Hair follicular keratinocyte (primary cell): ENCODE data around the gene COIL. TPM values are rescaled to one million over a fixed set of nuclear protein-coding genes. Genes with fewer than 3 reads are reported as not detected.

Experiments
- total RNA-seq: library from RNA; depleted of rRNA; stranded (reverse); fragments of >200 nt; gene quantifications from 2 replicates; pipeline ENCODE4 v1.2.3, GENCODE V29; 2015

The COIL gene, protein sequence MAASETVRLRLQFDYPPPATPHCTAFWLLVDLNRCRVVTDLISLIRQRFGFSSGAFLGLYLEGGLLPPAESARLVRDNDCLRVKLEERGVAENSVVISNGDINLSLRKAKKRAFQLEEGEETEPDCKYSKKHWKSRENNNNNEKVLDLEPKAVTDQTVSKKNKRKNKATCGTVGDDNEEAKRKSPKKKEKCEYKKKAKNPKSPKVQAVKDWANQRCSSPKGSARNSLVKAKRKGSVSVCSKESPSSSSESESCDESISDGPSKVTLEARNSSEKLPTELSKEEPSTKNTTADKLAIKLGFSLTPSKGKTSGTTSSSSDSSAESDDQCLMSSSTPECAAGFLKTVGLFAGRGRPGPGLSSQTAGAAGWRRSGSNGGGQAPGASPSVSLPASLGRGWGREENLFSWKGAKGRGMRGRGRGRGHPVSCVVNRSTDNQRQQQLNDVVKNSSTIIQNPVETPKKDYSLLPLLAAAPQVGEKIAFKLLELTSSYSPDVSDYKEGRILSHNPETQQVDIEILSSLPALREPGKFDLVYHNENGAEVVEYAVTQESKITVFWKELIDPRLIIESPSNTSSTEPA
- total RNA-seq: 10.8 and 12.6 TPM in 2 replicates

DNA sequence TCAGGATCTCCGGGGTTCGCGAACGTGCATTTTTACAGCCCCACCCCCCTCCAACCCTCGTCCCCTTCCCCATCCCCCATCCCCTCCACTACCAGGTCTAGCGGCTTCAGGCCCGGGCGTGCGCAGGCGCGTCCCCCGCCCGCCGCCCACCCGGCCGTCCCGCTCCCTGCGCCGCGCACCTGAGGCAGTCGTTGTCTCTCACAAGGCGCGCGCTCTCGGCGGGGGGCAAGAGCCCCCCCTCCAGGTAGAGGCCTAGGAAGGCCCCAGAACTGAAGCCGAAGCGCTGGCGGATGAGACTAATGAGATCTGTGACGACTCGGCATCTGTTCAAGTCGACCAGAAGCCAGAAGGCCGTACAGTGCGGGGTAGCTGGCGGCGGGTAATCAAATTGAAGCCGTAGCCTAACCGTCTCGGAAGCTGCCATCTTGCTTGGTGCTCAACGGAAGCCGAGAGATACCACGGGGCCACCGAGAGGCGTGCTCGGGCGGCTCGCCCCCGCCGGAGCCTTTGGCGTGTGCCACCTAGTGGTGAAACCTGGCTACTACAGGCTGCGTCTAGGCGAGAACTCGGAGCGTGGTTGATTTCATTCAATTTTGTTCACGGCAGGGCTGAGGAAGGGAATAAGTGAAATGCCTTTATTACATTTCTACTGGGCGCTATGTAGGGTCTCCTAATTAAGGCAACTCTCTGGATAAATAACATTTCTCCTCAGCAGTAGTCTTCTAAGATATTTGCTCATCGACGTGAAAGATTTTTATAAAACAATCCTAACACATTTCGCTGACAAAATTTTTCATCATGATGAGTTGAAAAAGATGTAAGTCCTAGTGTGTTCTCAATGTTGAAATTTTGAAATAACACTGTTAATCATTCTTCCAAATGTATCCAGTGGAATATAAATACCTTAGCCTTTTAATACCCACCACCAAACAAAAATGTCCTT lies at the start of gene COIL:
TSS of gene COIL (minus strand) at position 455 of the 943 bp plus-strand sequence. CDS start at position 424, 31 bp downstream.

DNA sequence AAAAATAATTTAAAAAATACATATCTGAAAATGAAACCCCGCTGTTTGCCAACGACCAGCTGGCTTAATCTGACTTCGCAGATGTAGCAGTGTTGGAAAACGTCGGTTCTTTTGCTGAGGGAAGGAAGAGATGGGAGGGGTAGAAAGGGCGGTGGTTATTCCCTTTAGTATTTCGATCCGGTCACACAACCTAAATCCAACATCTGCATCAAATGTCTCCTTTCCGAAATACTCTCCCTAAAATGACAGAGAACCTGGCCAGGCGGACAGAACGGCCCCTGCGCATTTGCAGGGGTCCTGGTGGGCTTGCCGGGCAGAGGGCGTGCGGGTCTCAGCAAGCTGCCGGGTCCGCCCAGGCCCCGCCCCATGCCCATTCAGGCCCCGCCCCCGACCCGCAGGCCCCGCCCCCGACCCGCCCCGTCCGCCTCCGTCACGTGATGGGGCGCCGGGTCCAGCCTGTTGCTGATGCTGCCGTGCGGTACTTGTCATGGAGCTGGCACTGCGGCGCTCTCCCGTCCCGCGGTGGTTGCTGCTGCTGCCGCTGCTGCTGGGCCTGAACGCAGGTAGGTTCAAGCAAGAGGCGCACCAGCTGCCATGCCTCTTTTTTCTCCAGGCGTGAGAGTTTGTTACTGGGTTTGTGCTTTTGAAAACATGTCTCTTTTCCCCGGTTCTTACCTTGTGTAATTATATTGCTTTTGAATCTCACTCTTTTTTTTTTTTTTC lies 17.0 kb upstream of the COIL start, which contains the start of gene SCPEP1:
TSS of gene SCPEP1 (plus strand) at position 459 of the 723 bp plus-strand sequence. CDS start at position 488, 29 bp downstream.

DNA sequence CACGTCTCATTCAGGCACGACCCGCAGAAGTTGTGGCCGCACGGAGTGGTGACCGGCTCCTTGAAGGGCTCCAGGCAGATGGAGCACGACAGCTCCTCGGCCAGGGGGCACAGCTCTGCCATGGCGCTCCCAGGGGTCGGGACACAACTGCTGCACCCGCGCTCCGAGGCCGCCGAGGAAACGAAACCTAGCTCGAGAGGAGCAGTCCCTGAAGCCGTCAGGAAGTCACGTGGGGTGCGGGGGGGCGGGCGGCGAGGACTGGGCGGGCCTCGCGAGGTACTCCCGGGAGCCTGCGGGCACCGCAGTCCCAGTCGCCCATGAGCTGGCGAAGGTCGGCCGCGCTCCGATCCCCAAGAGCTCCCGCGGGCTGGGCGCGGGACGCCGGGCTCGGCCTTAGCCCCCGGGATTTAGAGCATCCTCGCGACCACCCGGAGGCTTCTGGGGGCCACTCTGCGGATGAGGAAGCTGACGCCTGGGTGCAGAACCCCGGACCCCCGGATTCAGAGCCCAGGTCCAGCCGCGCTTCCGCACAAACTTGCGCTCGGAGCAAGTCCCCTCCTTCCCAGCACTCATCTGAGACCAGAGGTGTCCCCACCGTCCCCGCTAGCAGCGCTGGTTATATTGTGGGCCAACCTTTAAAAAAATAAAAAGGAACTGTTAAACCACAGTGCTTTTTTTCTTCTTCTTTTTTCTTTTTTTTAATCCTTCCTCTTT lies 46.8 kb downstream of the COIL start, which contains the start of gene TRIM25:
TSS of gene TRIM25 (minus strand) at position 183 of the 714 bp plus-strand sequence. CDS start at position 122, 61 bp downstream.

Other genes starting within 250 kb of the COIL start
- gene C17orf67, start 127.1 kb downstream of the COIL start, total RNA-seq: 0.55 and 1.6 TPM in 2 replicates
- 2.8 and 4.1 TPM in 2 replicates for gene DGKE, start 126.9 kb downstream of the COIL start, total RNA-seq
- gene TRIM25, start 47.0 kb downstream of the COIL start, total RNA-seq: 22.0 and 33.2 TPM in 2 replicates
- 54.7 and 69.9 TPM in 2 replicates for gene SCPEP1, start 17.1 kb upstream of the COIL start, total RNA-seq
- gene AKAP1, start 124.2 kb upstream of the COIL start, total RNA-seq: 22.1 and 27.6 TPM in 2 replicates